Measurements from ENCODE around the gene ATP13A4. TPM values are rescaled to one million over a fixed set of nuclear protein-coding genes. Genes with fewer than 3 reads are reported as not detected.

ATP13A4 gene
- total and polyA plus RNA-seq, 2 of the 8 experiments (the other 6 are each of a cell fraction or from before 2014, with no cell fraction given) = 0.12 TPM; not detected in 1

DNA sequence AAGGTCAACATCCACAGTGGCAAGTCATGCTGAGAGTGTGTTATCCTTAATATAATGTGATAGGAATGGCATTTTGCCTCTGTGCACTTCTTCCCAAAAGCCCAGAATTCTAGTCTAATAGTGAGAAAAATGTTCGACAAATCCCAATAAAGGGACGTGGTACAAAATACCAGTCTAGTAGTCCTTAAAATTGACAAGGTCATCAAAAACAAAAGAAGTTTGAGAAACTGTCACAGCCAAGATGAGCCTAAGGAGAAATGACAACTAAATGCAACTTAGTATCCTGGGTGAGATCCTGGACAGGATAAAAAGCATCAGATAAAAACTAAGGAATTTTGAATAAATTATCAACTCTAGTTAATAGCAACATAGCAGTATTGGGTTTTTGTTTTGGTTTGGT lies 14.4 kb upstream of the ATP13A4 start:
- Histone ChIP-seq H2AK5ac (ENCODE audit: low read depth, low read length) (no peak overlapping the region), H3K27me3 (replicated peaks in 1 of 4; ENCODE audit: control insufficient read depth in 3 of 4, extremely low read depth in 1 of 4, insufficient read depth in 3 of 4, low read length in 3 of 4) (no peaks in the 10 kb centered on the region), H3K23ac (ENCODE audit: insufficient read length) (no peak overlapping the region), H3K4me2 (ENCODE audit: insufficient read depth in 1 of 2, low read depth in 2 of 2, low read length in 2 of 2) (no peak overlapping the region), H3K9me3 (ENCODE audit: insufficient read depth in 2 of 2, low read depth in 1 of 2, low read length in 1 of 2) (no peaks in the 10 kb centered on the region), H3K4me3 (ENCODE audit: extremely low read depth in 1 of 4, insufficient read depth in 2 of 4, low read depth in 3 of 4, low read length in 4 of 4) (no peak overlapping the region), H3K36me3 (ENCODE audit: control insufficient read depth in 2 of 4, insufficient read depth in 4 of 4, low read length in 3 of 4) (no peaks in the 10 kb centered on the region), H4K20me1 (replicated peaks in 1 of 2; ENCODE audit: control insufficient read depth in 1 of 2, insufficient read depth in 2 of 2, low read length in 2 of 2) (no peaks in the 10 kb centered on the region), H4K91ac (replicated peaks; ENCODE audit: insufficient read length, low read length) (no peak overlapping the region), H3K9ac (replicated peaks in 1 of 4; ENCODE audit: extremely low read depth in 1 of 4, low read depth in 3 of 4, low read length in 3 of 4) (no peak overlapping the region), H3K56ac (replicated peaks; ENCODE audit: insufficient read length, low read depth, low read length) (no peak overlapping the region), H2BK120ac (replicated peaks; ENCODE audit: low read depth, low read length) (no peak overlapping the region), H2BK15ac (ENCODE audit: low read length) (no peak overlapping the region), H2BK5ac (ENCODE audit: low read depth, low read length) (no peak overlapping the region), H2BK20ac (ENCODE audit: low read length) (no peak overlapping the region), H3K4me1 (replicated peaks in 1 of 4; ENCODE audit: control insufficient read depth in 3 of 4, insufficient read depth in 4 of 4, low read length in 3 of 4) (no peaks in the 10 kb centered on the region), H3K4ac (replicated peaks; ENCODE audit: insufficient read length, low read depth, low read length) (no peak overlapping the region), H3K79me2 (ENCODE audit: control insufficient read depth in 1 of 2, insufficient read depth in 2 of 2, low read length in 2 of 2) (no peaks in the 10 kb centered on the region), H2AFZ (ENCODE audit: low read length) (no peak overlapping the region), H3K18ac (ENCODE audit: extremely low read depth, low read length) (no peak overlapping the region), H3K79me1 (ENCODE audit: low read depth, low read length) (no peaks in the 10 kb centered on the region), H2BK12ac (ENCODE audit: low read depth, low read length) (no peak overlapping the region), H3K23me2 (ENCODE audit: low read depth, low read length) (no peaks in the 10 kb centered on the region), H3K27ac (ENCODE audit: low read depth, low read length) (no peak overlapping the region), H4K5ac (ENCODE audit: insufficient read length, low read depth, low read length) (no peak overlapping the region), H4K8ac (ENCODE audit: extremely low read depth, insufficient read depth, low read length) (no peak overlapping the region), H3K14ac (ENCODE audit: insufficient read length) (no peak overlapping the region)
- FAIRE-seq (no peak), DNase-seq (ENCODE audit: low read depth in 1 of 2, low spot score in 2 of 2) (no peak)
- POLR2A ChIA-PET (ENCODE audit: partially characterized antibody) = no interaction called here
- WGBS, 2 experiments (ENCODE audit: extremely low coverage in 1 of 2, insufficient coverage in 1 of 2, insufficient read length in 1 of 2, insufficient replicate concordance in 2 of 2, low coverage in 1 of 2, low lambda C conversion rate in 2 of 2, missing lambda C conversion rate in 1 of 2) = 94% methylated on average over 2 of the region's 2 CpGs; no CpG with 5 or more reads in 1 of the 2 experiments
- CTCF ChIA-PET (ENCODE audit: partially characterized antibody) = interaction anchor here (0.8 to 2.6 kb wide), 3 partner anchors 108 to 756 kb away, joined by 3 to 15 read pairs (median 5); no protein-coding TSS in a partner anchor
- no peak for TF ChIP-seq TAF1 (IDR thresholded peaks at IDR 0.05; ENCODE audit: low read depth, low read length)
- TF ChIP-seq SIN3A (conservative IDR thresholded peaks at IDR 0.05 in 1 of 2, IDR thresholded peaks at IDR 0.05 in 1 of 2; ENCODE audit: low read depth in 1 of 2, low read length in 2 of 2) = no peak
- no peak for TF ChIP-seq ASH2L (IDR thresholded peaks at IDR 0.05; ENCODE audit: low read length)
- no peak for TF ChIP-seq BRCA1 (IDR thresholded peaks at IDR 0.05; ENCODE audit: low read depth, low read length)
- no peak for TF ChIP-seq CBX8 (IDR thresholded peaks at IDR 0.05; ENCODE audit: borderline replicate concordance, low read depth, low read length)
- no peak for TF ChIP-seq RBBP5 (IDR thresholded peaks at IDR 0.05; ENCODE audit: borderline replicate concordance, low read depth, low read length)
- TF ChIP-seq SUZ12 (IDR thresholded peaks at IDR 0.05; ENCODE audit: low read length) = no peak
- TF ChIP-seq POLR2AphosphoS5 (IDR thresholded peaks at IDR 0.05; ENCODE audit: low read depth, low read length) = no peak
- no peak for TF ChIP-seq RAD21 (IDR thresholded peaks at IDR 0.05 in 1 of 2, conservative IDR thresholded peaks at IDR 0.05 in 1 of 2; ENCODE audit: low read depth in 2 of 2, low read length in 2 of 2)
- TF ChIP-seq SP1 (IDR thresholded peaks at IDR 0.05; ENCODE audit: low read depth, low read length) = no peak
- no peak for TF ChIP-seq CTBP2 (IDR thresholded peaks at IDR 0.05; ENCODE audit: borderline replicate concordance, insufficient read depth, insufficient read length, low read length)
- no peak for TF ChIP-seq FOSL1 (IDR thresholded peaks at IDR 0.05; ENCODE audit: insufficient read depth, low read depth, low read length)
- no peak for TF ChIP-seq KDM1A (IDR thresholded peaks at IDR 0.05; ENCODE audit: borderline replicate concordance, low read length)
- TF ChIP-seq ZNF274 (IDR thresholded peaks at IDR 0.05; ENCODE audit: borderline replicate concordance, extremely low read depth, low read length) = no peak
- TF ChIP-seq HDAC6 (IDR thresholded peaks at IDR 0.05; ENCODE audit: low read depth, low read length) = no peak
